Activated CD4-positive, alpha-beta T cell treated with anti-CD3 and anti-CD28 coated beads for 4 hours (primary cell): ENCODE measurements around the gene SEMA3E.
"Not testable (repeated sequence)": the region's sequence is repeated elsewhere in the genome, so short reads cannot be mapped to it uniquely, and the experiment has no call there.

Experiments
- DNase-seq, 2 donors: peaks; one replicate each; pipeline ENCODE4 v3.0.0-alpha.2; 2020

Gene SEMA3E

DNA sequence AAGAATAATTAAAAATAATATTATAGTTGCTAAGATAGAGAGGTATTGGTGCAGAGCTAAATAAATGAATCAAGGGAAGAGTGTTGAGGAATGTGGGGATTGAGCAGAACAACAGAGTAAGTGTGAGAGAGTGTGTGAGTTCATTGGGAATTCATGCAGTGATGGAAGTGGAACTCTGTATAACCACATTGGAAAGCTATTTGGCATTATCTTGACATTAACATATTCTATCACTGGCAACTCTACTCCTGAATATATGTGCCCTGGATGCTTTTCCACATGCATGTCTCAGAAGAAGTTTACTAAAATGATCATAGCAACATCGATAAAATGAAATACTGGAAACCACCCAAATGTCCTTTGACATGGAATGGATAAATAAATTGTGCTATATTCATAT, 164.1 kb downstream of the SEMA3E start:
- no peak for DNase-seq

DNA sequence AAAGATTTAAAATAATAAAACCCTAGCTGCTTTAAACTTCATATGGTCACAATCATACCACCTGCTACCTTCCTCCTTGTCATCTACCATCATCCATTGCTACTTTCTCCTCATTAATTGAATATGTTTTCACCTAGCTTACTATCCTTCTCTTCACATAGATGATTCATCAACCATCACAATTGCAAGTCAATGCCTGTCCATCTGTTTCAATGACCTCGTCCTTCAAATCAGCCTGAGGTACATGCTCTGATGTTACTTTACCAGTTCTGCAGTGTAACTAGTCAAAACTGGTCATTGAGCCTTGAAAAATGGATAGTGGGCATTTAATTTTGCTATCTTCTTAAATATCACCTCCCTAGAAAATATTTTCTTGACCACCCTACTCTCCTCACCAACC, 164.7 kb downstream of the SEMA3E start:
- no peak for DNase-seq

DNA sequence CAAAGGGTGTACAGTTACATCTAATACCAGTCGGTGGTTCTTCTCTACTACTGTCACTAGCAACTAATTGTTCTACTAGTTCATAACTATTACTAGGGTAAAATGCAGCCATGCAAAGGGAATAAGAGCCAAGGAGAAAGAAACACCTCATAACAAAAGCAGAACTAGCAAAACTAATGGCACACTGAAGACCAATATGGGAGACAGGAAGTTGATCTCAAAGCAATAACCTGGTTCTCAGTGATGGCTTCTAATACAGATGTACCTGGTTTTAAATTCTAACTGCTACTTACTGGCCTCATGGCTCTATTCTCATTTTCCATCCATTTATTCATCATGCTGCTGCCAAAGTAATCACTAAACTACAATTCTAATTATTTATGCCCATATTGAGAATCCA, 170.3 kb downstream of the SEMA3E start:
- DNase-seq, result no peak

- no peak for DNase-seq
Measured at GRCh38 chr7:83476511-83477050, 172.4 kb downstream of the SEMA3E start.

DNA sequence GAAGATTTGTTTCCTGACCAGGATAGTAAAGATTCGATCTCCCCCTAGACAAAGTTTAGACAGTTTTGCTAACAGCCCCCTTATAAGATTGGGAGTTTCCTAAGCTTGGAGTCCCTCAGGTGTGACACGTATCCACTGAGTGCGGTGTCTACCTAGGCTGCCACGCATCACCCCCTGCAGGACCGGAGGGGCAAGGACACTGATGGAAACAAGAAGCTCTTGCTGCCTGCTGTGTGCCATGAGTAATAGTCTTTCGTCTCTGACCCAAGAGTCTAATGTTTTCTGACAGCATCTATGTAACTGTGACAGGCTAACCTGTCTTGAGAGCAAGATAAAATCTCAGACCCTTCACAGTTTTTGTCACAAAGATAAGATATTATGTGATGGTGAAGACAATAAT, 173.5 kb downstream of the SEMA3E start:
- no peak for DNase-seq

- DNase-seq, result no peak
Measured at GRCh38 chr7:83472376-83472775, 176.6 kb downstream of the SEMA3E start.

DNA sequence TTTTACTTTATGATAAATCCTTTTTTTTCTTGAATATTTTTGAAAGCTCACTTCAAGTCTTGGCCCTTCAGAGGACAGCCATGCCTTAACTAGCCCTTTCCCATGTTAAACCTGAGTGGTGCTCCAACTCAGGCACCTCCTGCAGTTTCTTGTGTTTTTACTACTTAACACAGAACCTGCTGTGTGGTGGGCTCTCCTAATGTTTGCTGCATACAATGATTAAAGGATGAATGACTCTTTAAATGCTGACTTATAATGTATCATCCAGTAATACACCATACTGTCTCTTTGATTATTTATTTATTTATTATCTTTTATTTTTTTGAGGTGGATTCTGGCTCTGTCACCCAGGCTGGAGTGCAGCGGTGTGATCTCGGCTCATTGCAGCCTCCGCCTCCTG, 179.4 kb downstream of the SEMA3E start:
- DNase-seq, result no peak

- DNase-seq, result no peak
Measured at GRCh38 chr7:83469076-83469475, 179.9 kb downstream of the SEMA3E start.

GRCh38 chr7:83468251-83468739, 180.6 kb downstream of the SEMA3E start:
- DNase-seq, result no peak

GRCh38 chr7:83467493-83467892, 181.4 kb downstream of the SEMA3E start:
- no peak for DNase-seq

- no peak for DNase-seq
Measured at GRCh38 chr7:83466956-83467355, 182.0 kb downstream of the SEMA3E start.

DNA sequence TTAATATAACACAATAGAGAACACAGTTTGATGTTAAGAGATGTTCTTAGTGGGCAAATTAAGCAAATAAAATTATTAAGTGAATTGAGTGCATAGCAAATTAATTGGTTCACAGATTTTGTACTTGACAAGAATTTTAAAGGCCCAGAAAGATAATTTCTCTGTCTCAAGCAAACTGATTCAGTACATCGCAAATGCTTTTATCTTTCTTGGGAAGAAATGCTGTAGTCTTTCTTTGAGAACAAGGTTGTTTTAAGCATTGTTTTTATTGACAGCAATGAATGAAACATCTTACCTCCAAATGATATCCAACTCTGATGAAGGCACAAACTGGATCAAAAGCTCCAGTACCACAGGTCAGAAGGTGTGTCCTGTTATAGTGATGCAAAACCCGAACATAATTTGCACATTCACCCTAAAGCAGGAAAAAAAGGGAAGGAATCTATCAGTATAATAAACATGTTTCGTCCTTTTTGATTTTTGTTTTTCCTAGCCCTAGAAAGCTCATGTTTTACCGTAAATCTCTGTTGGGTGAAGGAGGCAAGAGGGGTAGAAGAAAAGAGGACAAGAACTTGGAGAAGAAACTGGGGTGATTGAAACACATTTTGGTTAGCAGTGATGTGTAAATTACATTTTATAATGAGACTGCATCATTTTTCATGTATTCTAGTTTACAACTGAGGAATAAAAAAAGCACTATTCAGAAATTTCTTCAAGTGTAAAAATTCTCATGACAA, 182.6 kb downstream of the SEMA3E start:
- DNase-seq, result no peak

GRCh38 chr7:83465643-83466042, 183.3 kb downstream of the SEMA3E start:
- DNase-seq, result no peak

DNA sequence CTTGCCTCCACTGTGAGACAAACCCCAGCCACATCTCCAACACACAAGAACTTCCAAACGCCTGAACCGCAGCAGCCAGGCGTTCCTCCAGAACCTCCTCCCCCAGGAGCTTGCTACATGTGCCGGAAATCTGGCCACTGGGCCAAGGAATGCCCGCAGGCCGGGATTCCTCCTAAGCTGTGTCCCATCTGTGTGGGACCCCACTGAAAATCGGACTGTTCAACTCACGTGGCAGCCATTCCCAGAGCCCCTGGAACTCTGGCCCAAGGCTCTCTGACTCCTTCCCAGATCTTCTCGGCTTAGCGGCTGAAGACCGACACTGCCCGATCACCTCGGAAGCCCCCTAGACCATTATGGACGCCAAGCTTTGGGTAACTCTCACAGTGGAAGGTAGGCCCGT, 187.1 kb downstream of the SEMA3E start:
- not testable (repeated sequence) for DNase-seq

DNA sequence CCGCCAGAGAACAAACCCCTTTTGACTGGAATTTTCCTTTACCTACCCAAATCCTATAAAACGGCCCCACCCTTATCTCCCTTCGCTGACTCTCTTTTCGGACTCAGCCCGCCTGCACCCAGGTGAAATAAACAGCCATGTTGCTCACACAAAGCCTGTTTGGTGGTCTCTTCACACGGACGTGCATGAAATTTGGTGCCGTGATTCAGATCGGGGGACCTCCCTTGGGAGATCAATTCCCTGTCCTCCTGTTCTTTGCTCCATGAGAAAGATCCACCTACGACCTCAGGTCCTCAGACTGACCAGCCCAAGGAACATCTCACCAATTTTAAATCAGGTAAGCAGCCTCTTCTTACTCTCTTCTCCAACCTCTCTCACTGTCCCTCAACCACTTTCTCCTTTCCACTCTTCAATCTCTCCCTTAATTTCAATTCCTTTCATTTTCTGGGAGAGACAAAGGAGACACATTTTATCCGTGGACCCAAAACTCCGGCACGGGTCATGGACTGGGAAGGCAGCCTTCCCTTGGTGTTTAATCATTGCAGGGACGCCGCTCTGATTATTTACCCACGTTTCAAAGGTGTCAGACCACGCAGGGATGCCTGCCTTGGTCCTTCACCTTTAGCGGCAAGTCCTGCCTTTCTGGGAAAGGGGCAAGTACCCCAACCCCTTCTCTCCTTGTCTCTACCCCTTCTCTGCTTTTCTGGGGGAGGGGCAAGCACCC, 188.8 kb downstream of the SEMA3E start:
- DNase-seq, result not testable (repeated sequence)

- DNase-seq, result not testable (repeated sequence)
Measured at GRCh38 chr7:83459101-83459929, 189.6 kb downstream of the SEMA3E start.

DNA sequence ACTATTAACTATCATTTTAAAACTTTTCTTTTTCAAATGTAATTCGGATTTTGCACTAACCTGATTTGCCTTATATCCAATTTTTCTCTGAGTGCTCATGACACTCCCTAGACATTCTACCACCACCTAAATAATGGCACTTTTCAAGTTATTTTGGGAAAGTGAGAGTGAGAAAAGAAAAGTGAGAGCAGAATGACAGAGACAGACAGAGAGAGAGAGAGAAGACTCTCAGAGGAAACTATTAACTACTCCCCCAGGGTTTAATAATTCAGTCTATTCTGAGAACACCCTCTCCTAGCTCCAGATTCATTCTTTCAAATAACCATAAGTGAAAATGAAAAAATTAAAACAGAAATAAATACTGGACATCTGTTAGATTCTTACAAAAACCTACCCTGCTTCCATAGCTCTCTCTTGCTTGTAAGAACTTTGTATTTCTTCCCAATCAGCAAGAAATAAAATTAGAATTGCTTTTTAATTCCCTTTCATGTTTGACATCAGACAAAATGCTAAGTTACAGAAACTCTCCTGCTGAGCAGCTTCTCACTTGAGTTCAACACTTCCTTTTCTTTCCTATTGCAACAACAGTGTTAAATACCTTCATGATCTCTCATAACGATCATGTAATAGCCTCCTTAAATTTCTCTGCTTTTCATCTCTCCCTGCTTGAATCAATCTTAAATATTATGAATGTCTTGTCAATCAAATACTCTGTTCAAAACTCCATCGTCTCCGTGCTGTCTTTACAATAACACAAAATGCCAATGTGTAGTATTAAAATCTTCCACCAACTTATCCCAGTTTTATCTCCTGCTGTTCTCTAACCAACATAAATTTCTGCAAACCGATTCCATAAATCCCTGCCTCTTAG, 191.7 kb downstream of the SEMA3E start:
- DNase-seq, result no peak

DNA sequence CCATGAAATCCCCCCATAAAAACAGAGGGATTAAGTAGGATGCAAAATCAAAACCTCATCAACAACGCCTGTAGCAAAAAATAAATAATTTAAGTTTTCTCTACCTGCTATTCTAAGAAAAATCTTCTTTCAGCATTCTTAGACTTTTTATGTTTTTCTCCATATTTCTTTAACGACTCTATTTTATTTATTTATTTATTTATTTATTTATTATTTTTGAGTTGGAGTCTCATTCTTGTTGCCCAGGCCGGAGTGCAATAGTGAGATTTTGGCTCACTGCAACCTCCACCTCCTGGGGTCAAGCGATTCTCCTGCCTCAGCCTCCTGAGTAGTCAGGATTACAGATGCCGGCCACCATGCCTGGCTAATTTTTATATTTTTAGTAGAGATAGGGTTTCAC, 192.5 kb downstream of the SEMA3E start:
- DNase-seq, result no peak

DNA sequence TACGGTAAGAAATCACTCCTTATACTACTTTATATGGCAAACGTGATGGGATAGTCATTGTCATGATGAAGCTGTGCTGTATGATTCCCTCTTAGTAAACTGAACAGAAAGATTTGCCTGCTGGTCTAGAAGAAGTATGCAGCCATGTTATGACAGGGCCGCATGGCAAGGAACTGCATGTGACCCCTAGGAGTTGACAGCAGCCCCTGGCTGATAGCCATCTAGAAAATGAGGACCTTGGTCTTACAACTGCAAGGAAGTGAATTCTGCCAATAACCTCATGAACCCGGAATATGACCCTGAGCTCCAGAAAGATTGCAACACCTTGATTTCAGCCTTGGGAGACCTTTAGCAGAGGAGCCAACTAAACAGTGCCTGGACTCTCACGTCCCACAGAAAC, 193.3 kb downstream of the SEMA3E start:
- DNase-seq, result no peak

- DNase-seq, result no peak
Measured at GRCh38 chr7:83452256-83452655, 196.7 kb downstream of the SEMA3E start.

- DNase-seq, result no peak
Measured at GRCh38 chr7:83451501-83452045, 197.4 kb downstream of the SEMA3E start.

- DNase-seq, result no peak
Measured at GRCh38 chr7:83449781-83450180, 199.2 kb downstream of the SEMA3E start.
